H1 (cell line): ENCODE measurements around the gene TIMM10. TPM values are rescaled to one million over a fixed set of nuclear protein-coding genes. Genes with fewer than 3 reads are reported as not detected.

Experiments
- ASH2L ChIP-seq: fragments of 200-600, 300-600 bp; sonication (generic); IDR thresholded peaks from one replicate; pipeline ENCODE4 v1.7.1; 2017; ENCODE audit warnings: low read length
- ATF3 ChIP-seq: IDR thresholded peaks from 2 replicates; pipeline ENCODE4 v1.6.1; 2011; ENCODE audit warnings: low read depth, mild to moderate bottlenecking, low read length; ENCODE audit not compliant: insufficient read depth
- CHD1 ChIP-seq: IDR thresholded peaks from 2 replicates; pipeline ENCODE4 v1.6.1; 2012; ENCODE audit warnings: low read depth, low read length, improper control_type of control experiment
- CTBP2 ChIP-seq: IDR thresholded peaks from 2 replicates; pipeline ENCODE4 v1.7.0; 2011; ENCODE audit warnings: borderline replicate concordance, mild to moderate bottlenecking, moderate library complexity, mixed read lengths, low read length; ENCODE audit not compliant: insufficient read depth, insufficient read length
- EGR1 ChIP-seq: IDR thresholded peaks from 2 replicates; pipeline ENCODE4 v1.6.1; 2011; ENCODE audit warnings: low read depth, low read length, borderline replicate concordance
- EZH2 ChIP-seq: fragments of 200-600 bp; sonication (generic); IDR thresholded peaks from 2 replicates; pipeline ENCODE4 v1.7.1; 2012; ENCODE audit warnings: low read depth, mild to moderate bottlenecking, moderate library complexity, low read length, inconsistent platforms; ENCODE audit not compliant: severe bottlenecking
- GABPA ChIP-seq: IDR thresholded peaks from 2 replicates; pipeline ENCODE4 v1.6.1; 2011; ENCODE audit warnings: mild to moderate bottlenecking, low read length, moderate library complexity, borderline replicate concordance; ENCODE audit not compliant: insufficient read depth
- GTF2F1 ChIP-seq: IDR thresholded peaks from 2 replicates; pipeline ENCODE4 v1.6.1; 2012; ENCODE audit warnings: low read depth, low read length, improper control_type of control experiment, borderline replicate concordance
- HDAC2 ChIP-seq, 2 experiments: fragments of 300-600 bp in 1 of 2; sonication (generic) in 1 of 2; IDR thresholded peaks; 2 replicates each; pipeline ENCODE4 v1.6.1; 2011 to 2012; ENCODE audit warnings: low read depth in 2 of 2, low read length in 2 of 2, mild to moderate bottlenecking in 2 of 2, moderate library complexity in 2 of 2, borderline replicate concordance in 1 of 2, inconsistent platforms in 1 of 2
- HDAC6 ChIP-seq: IDR thresholded peaks from one replicate; pipeline ENCODE4 v1.7.1; 2012; ENCODE audit warnings: low read depth, mild to moderate bottlenecking, inconsistent platforms, low read length, moderate library complexity
- JUND ChIP-seq: IDR thresholded peaks from 2 replicates; pipeline ENCODE4 v1.6.1; 2011; ENCODE audit warnings: mild to moderate bottlenecking, improper control_type of control experiment, low read length
- POU5F1 ChIP-seq: IDR thresholded peaks from 2 replicates; pipeline ENCODE4 v1.6.1; 2011; ENCODE audit warnings: low read depth, mild to moderate bottlenecking, low read length, moderate library complexity
- RAD21 ChIP-seq, 2 experiments: IDR thresholded peaks in 1 of 2; conservative IDR thresholded peaks in 1 of 2; 2 replicates each; pipeline ENCODE4 v1.6.1; 2011; ENCODE audit warnings: low read depth in 2 of 2, low read length in 2 of 2, improper control_type of control experiment in 1 of 2, inconsistent platforms in 1 of 2, mild to moderate bottlenecking in 1 of 2, moderate library complexity in 1 of 2
- RNF2 ChIP-seq: fragments of 200-900, 300-1000 bp; sonication (generic); IDR thresholded peaks from 2 replicates; pipeline ENCODE4 v1.7.1; 2016; ENCODE audit warnings: borderline replicate concordance, low read depth, mild to moderate bottlenecking, antibody characterized with exemption, low read length; ENCODE audit not compliant: poor library complexity, severe bottlenecking; ENCODE audit errors: missing control alignments
- SIN3A ChIP-seq, 2 experiments: IDR thresholded peaks in 1 of 2; conservative IDR thresholded peaks in 1 of 2; 2 replicates each; pipeline ENCODE4 v1.6.1; 2011 to 2012; ENCODE audit warnings: low read length in 2 of 2, improper control_type of control experiment in 1 of 2, low read depth in 1 of 2, mild to moderate bottlenecking in 1 of 2
- SIX5 ChIP-seq: IDR thresholded peaks from 2 replicates; pipeline ENCODE4 v1.6.1; 2011; ENCODE audit warnings: mild to moderate bottlenecking, low read depth, low read length
- SP4 ChIP-seq: IDR thresholded peaks from 2 replicates; pipeline ENCODE4 v1.6.1; 2012; ENCODE audit warnings: low read length, inconsistent platforms
- SRF ChIP-seq: IDR thresholded peaks from 2 replicates; pipeline ENCODE4 v1.6.1; 2011; ENCODE audit warnings: mild to moderate bottlenecking, low read depth, low read length, moderate library complexity
- TCF12 ChIP-seq: IDR thresholded peaks from 2 replicates; pipeline ENCODE4 v1.6.1; 2011; ENCODE audit warnings: low read depth, mild to moderate bottlenecking, low read length
- USF2 ChIP-seq: IDR thresholded peaks from 2 replicates; pipeline ENCODE4 v1.6.1; 2011; ENCODE audit warnings: low read length, improper control_type of control experiment
- YY1 ChIP-seq: IDR thresholded peaks from 2 replicates; pipeline ENCODE4 v1.6.1; 2011; ENCODE audit warnings: low read depth, mild to moderate bottlenecking, low read length
- polyA plus RNA-seq, 7 experiments: library from polyadenylated mRNA; depleted of rRNA in 3 of 7; stranded (reverse) in 5 of 7; unstranded in 2 of 7; fragments of >200 nt in 5 of 7; fragments of 200-250 nt in 2 of 7; gene quantifications; 1 replicate in 5 of 7; 2 replicates in 1 of 7; 4 replicates in 1 of 7; pipeline versions ENCODE4 v1.2.1 to v1.2.3, GENCODE V29; 2011 to 2013; ENCODE audit warnings: missing spikeins in 2 of 7, mixed read lengths in 2 of 7
- total RNA-seq: library from RNA; stranded (reverse); fragmentation: NEBNext Ultra II Directional; extraction: Animal tissue kit (Norgen Biotek cat#: 25700); gene quantifications from 2 replicates; pipeline ENCODE4 v1.2.1, GENCODE V29; 2021

The TIMM10 gene
- total and polyA plus RNA-seq, 2 of the 8 experiments (the other 6 are each of a cell fraction or from before 2014, with no cell fraction given) = 117 to 227 TPM

- TF ChIP-seq EGR1 = no peak
- TF ChIP-seq RNF2 = no peak
- TF ChIP-seq RAD21 (IDR thresholded peaks at IDR 0.05 in 1 of 2, conservative IDR thresholded peaks at IDR 0.05 in 1 of 2; ENCODE audit: low read depth in 2 of 2, low read length in 2 of 2) = peak; percentile 1 to 6; a peak in 2 of 4 replicates
- no peak for TF ChIP-seq ATF3
- no peak for TF ChIP-seq JUND
- TF ChIP-seq TCF12 = no peak
- TF ChIP-seq HDAC6 = no peak
- TF ChIP-seq POU5F1 = no peak
- peak; percentile 37; the same call in 1 of the 2 replicates for TF ChIP-seq SP4
- TF ChIP-seq EZH2 = no peak
- TF ChIP-seq GABPA = no peak
- TF ChIP-seq SIN3A (conservative IDR thresholded peaks at IDR 0.05 in 1 of 2, IDR thresholded peaks at IDR 0.05 in 1 of 2; ENCODE audit: low read depth in 1 of 2, low read length in 2 of 2) = 0 out of 4 replicates have a peak, but pooled peaks of 1 of the 2 experiments have one; percentile 61
- no peak for TF ChIP-seq ASH2L
- TF ChIP-seq YY1 = no peak
- TF ChIP-seq CHD1 = no peak
- TF ChIP-seq USF2 = no peak
- no peak for TF ChIP-seq HDAC2 (IDR thresholded peaks at IDR 0.05; ENCODE audit: borderline replicate concordance in 1 of 2, low read depth in 2 of 2, low read length in 2 of 2)
- TF ChIP-seq CTBP2 = no peak
- no peak for TF ChIP-seq SIX5
- TF ChIP-seq SRF = no peak
- TF ChIP-seq GTF2F1 = no peak
Observed at GRCh38 chr11:57499413-57499982, 31.1 kb downstream of the TIMM10 start (continued).
